NCI-H82 treated with DMSO at 0.1 percent for 48 hours (cell line): ENCODE measurements around the gene FNBP1L.
"Not testable (repeated sequence)": the region's sequence is repeated elsewhere in the genome, so short reads cannot be mapped to it uniquely, and the experiment has no call there.

Source experiments
- DNase-seq: peaks from one replicate; lab custom pipeline; 2025; ENCODE audit not compliant: unreplicated experiment; lab: John Stamatoyannopoulos, UW

Gene FNBP1L

DNA sequence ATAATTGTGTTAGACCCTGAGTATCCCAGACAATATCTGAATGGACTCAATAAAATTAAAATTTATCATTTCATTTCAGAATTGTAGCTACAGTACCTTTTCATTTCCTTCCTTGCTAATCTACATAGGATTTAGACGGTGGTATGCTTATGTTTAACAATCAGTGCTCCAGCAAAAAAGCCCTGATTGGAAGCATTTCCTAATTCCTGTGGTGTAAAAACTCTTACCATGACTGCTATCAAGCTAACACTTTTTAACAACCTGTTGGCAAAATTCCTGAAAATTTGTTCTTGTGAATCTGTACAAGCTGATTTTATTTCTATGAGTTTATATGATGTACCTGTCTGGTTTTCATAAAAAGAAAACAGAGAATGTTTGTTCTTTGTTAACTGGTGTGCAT, 5.2 kb upstream of the FNBP1L start:
- DNase-seq = no peak

DNA sequence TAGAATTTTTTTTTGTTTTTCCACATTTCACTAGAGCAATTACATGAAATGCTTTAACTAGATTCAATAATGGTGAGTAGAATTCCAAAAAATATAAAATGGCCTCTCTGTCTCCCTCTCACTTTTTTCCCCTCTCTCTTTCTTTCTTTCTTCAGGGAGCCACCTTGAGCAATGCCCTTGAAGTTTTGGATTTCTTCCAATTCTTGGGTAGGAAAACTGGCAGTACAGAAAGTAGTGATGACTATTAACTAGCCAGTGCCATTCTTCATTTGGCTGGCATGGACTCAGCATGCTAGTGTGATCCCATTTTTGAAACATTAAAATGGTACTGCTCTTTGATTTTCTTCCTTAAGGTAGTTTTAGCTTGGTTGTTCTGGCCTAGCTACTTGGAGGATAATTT, 4.5 kb upstream of the FNBP1L start:
- DNase-seq = no peak

DNA sequence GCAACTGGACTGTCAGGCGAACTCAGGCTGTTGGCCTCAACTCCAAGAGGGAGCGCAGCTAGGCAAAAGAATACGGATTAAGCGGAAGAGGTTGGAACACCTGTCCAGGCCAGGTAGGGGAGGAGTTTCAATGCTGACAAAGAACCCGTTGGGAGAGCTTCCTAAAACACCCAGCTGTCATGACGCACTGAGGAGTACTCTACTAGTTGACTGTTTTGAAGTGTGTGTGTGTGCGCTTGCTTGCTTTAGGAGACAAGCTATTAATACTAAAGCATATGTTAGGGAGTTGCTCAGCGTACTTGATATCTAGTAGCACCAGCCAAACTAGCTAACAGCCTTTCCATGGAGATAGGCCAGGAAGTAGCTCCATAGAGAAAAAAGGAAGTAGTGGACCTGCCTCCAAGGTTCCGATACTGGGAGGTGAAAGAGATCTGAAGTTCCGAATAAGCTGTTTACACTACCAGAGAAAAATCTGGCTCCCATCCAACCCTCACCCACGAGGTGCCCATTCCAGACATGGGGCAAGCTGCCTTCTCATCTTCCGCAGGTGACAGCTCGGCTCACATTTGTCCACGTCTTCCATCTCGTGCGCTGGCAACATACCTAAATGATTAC, 974 bp upstream of the FNBP1L start:
- DNase-seq = no peak

DNA sequence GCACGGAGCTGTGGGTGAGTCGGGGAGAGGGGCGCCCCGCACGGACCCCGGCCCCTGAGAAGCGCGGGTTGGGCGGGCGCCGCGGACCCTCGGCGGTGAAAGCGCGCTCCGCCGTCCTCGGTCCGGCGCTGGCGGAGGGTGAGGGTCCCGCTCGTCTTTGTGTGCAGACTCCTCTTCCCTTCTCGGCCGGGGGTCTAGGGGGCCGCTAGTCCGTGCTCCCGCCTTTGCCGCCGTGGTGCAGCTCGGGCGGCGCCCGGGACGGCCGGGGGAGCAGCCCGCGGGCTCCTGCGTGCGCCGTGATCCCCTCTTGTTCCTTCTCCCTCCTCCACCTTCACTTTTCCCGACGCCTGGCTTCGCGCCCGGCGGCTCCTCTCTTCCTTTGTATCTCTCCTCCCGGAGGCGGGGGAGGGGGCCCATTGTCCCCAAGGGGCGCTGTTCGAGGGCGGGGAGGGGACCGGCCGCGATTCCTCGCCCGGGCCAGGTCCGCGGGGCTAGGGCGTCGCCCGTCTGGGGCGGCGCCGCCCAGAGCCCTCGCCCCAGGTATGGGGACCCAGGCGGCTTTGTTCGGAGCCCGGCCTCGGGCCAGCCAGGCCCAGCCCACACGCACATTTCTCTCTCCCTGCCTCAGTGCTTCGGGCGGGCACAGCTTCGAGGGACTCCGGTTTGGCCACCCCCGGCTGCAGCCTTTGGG, 519 bp downstream of the FNBP1L start:
- DNase-seq = no peak

DNA sequence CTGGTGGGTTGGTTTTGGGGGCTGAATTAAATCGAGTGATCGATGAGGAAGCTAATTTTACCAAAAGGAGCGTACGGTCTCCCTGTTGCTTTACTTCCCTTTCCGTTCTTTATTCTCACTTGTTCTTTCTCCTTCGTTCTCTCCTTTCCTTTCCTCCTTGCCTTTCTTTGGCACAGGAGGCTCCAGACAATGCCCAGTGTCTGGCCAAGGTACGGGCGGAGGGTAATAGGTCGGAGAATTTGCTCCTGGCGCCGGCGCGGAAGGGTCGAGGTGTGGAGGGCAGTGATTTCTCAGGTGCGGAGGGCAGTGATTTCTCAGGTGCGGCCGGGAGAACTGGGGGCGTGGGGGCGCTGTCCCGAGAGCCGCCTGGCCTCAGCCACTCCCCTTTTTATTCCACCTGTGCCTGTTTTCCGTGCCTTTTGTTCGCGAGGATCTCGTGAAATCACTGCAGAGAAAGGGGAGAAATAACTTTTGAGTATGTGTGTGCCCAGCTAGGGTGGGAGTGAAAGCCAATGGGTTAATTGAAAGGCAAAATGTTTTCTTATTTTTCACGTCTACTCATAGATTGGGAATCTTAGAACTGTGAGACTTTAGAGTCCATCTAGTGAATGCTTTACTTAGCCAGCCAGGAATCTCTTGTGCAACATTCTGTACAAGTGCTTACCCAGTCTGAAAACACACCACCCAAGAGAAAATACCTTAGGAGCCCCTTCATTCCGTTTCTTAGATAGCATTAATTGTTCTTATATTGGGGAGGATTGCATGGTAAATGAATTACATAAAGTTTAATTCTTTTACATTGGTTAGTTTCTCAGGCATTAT, 1.3 kb downstream of the FNBP1L start:
- no peak for DNase-seq

DNA sequence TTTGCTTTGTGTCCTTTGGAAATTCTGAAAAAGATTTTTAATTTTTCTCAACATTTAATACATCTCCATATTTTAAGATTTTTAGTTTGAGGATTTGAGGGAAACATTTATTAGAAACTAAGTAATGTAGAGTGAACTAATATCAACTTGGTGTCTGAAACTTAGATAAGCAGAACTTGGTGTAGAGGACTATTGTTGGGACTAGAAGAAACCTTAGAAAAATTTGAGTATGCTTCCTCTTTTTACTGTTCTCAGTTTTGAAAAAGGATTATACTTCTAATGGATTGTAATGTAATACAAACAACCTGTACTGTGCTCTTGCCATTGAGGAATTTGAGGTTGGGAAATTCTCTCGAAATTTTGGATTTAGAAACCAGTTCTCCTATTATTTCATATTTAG, 2.4 kb downstream of the FNBP1L start:
- DNase-seq = no peak

DNA sequence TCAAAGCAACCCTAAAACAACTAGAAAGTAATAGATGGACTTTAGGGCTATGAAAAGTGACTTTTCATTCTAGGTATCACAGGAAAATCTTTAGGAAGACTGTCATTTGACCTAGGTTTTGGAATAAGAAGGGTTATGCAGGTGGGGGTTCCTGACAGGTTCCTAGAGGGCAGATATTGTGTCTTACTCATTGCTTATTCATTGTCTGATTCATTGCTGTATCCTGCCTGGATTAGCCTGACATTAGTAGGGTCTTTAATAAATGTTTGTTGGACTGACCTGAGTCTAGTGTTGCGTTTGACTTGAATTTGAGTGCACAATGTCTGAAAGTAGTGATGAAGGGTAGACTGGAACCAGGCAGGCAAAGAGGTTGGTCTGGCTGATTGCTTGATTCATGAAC, 6.0 kb downstream of the FNBP1L start:
- no peak for DNase-seq

DNA sequence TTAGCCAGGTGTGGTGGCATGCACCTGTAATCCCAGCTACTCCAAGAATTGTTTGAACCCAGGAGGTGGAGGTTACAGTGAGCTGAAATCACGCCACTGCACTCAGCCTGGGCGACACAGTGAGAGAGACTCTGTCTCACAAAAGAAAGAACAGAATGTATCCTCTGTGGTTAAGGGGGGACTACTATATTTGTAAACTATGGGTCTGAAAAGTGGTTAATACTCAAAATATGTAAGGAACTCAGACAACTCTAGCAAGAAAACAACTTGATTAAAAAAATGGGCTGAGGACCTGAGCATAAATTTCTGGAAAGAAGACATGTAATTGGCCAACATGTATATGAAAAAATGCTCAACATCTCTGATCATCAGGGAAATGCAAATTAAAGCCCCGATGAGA, 11.2 kb downstream of the FNBP1L start:
- no peak for DNase-seq

DNA sequence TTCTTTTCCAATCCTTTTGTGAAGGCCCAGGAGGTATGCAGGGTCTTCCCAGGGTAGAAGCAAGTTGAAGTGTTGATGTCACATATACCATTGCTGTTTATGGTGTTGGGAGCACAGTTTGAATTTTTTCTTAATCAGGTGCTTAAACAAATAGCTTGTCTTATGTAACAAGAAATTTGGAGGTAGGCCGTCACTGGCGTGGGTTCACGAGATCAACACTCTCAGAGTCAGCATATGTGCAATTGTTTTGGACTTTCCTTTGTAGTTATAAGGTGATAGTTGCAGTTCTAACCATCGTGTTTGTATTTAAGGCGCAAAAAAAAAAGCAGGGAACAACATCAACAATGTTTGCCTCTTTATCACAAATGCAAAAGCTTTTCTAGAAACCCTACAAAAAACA, 13.3 kb downstream of the FNBP1L start:
- no peak for DNase-seq

DNA sequence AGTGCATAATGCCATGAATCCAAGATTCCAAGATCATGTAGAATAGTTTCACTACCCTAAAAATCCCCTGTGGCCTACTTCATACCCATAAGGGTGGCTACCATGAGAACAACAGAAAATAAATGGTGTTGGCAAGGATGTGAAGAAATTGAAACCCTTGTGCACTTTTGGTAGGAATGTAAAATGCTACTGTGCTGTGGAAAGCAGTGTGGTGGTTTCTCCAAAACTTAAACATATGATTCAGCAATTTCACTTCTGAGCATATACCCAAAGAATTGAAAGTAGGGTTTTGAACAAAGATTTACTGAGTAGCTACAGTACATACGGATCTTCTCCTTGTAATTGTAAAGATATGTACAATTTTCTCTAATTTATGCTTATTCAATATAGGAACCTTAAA, 16.0 kb downstream of the FNBP1L start:
- DNase-seq = no peak

DNA sequence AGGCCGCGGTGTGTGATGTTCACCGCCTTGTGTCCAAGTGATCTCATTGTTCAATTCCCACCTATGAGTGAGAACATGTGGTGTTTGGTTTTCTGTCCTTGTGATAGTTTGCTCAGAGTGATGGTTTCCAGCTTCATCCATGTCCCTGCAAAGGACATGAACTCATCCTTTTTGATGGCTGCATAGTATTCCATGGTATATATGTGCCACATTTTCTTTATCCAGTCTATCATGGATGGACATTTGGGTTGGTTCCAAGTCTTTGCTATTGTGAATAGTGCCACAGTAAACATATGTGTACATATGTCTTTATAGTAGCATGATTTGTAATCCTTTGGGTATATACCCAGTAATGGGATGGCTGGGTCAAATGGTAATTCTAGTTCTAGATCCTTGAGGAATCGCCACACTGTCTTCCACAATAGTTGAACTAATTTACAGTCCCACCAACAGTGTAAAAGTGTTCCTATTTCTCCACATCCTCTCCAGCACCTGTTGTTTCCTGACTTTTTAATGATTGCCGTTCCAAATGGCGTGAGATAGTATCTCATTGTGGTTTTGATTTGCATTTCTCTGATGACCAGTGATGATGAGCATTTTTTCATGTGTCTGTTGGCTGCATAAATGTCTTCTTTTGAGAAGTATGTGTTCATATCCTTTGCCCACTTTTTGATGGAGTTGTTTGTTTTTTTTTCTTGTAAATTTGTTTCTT, 17.6 kb downstream of the FNBP1L start:
- not testable (repeated sequence) for DNase-seq

DNA sequence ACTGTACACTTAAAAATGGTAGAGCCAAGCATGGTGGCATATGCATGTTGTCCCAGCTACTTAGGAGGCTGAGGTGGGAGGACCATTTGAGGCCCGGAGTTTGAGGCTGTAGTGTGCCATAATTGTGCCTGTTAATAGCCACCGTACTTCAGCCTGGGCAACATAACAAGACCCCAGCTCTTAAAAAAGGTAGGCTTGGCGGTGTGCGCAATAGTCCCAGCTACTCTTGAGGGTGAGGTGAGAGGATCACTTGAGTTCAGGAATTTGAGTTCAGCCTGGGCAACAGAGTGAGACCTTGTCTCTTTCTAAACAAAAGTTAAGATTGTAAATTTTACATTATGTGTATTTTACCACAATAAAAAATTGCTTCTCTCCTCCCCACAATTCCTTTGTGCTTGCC, 19.7 kb downstream of the FNBP1L start:
- DNase-seq = no peak

DNA sequence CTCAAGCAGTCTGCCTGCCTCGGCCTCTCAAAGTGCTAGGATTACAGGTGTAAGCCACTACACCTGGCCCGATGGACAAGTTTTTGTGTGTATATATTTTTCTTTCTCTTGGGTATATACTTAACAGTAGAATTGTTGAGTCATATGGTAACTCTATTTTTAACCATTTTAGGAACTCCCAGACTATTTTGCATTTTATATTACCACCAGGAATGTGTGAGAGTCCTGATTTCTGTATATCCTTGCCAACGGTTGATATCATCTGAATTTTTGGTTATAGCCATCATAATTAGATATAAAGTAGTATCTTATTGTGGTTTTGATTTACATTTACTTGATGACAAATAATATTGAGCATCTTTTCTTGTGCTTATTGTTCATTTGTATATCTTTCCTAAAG, 20.7 kb downstream of the FNBP1L start:
- DNase-seq = no peak

DNA sequence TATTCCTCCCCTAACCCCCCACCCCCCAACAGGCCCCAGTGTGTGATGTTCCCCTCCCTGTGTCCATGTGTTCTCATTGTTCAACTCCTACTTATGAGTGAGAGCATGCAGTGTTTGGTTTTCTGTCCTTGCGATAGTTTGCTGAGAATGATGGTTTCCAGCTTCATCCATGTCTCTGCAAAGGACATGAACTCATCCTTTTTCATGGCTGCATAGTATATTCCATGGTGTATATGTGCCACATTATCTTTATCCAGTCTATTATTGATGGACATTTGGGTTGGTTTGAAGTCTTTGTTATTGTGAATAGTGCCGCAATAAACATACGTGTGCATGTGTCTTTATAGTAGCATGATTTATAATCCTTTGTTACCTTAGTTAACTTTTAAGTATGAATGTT, 21.3 kb downstream of the FNBP1L start:
- not testable (repeated sequence) for DNase-seq

DNA sequence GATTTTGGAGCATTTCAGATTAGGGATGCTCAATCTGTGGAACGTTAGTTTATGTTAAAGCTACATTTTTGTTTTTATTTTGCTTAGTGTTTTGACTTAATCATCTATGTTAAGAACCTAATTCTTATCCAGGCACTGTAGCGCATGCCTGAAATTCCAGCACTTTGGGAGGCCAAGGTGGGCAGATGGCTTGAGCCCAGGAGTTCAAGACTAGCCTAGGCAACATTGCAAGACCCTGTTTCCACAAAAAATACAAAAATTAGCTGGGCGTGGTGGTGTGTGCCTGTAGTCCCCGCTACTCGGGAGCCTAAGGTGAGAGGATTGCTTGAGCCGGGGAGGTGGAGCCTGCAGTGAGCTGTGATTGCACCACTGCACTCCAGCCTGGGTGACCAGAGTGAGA, 23.4 kb downstream of the FNBP1L start:
- no peak for DNase-seq

DNA sequence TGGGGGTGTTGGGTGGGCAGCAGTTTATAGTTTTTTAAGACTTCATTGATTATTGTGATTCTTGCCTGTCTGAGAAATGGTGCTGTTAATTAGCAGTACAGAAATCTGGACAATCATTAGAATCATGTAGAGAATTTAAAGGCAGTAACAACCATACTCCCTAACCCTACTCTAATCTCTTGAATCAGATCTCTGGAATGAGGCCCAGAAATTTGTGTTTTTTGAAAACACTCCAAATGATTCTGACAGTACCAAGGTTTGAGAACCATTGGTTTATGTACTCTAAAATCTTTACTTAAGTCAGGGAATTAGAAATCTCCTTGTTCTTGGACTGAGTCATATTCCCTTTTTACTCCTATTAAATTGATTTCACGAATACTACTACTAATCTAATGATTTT, 24.0 kb downstream of the FNBP1L start:
- DNase-seq = no peak

DNA sequence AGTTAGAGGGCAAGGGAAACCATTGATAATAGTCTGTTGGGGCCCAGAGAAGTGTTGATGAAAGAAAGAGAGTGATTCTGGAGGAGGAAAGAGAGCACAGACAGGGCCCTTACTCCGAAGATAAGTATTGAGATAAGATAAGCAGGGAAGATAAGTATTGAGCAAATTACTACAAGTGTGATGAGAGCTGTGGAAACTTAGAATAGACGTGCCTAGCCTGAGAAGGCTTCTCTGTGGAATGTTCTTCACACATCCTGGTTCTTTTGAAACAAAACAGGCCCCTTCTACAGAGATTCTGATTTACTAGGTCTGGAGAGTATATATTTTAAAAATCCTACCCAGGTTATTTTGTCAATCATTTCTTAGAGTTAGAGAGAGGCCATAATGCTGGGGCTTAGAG, 26.4 kb downstream of the FNBP1L start:
- DNase-seq = no peak

DNA sequence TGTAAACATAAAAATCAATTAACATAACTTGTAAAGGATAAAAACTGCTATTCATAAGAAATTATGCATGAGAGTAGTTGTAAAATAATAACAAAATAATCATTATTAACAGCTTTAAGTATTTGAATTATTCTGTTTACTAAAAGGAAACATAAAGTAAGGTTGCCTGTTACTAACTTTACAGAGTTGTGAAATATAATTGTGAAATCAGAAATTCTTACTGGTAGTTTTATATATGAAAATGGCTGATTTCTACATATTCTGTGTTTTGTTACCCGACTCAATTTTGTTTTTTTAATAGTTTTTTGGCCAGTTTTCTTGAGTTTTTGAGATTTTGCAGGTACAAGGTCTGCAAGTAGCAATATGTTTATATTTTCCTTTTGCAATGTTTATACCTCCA, 27.8 kb downstream of the FNBP1L start:
- no peak for DNase-seq

DNA sequence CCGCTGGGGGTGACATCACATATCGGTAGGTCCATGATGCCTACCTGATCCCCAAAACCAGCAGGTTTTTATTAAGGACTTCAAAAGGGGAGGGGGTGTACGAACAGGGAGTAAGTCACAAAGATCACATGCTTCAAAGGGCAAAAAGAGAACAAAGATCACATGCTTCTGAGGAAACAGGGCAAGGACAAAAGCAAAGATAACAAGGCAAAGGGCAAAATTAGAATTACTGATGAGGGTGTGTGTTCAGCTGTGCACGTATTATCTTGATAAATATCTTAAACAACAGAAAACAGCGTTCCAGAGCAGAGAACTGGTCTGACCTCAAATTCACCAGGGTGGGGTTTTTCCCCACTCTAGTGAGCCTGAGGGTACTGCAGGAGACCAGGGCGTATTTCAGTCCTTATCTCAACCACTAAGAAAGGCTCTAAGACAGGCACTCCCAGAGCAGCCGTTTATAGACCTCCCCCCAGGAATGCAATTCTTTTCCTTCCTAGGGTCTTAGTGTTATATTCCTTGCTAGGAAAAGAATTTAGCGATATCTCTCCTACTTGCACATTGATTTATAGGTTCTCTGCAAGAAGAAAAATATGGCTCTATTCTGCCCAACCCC, 31.3 kb downstream of the FNBP1L start:
- not testable (repeated sequence) for DNase-seq

DNA sequence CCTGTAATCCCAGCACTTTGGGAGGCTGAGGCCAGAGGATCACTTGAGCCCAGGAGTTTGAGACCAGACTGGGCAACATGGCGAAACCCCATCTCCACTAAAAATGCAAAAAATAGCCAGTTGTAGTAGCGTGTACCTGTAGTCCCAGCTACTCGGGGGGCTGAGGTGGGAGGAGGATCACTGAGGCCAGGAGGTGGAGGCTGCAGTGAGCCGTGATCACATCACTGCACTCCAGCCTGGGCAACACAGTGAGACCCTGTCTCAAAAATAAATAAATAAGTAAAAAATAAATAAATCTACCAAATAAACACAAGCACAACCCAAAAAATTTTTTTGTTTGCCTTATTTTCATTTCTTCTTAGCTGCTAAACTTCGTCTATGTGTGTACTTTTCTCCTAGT, 34.0 kb downstream of the FNBP1L start:
- DNase-seq = not testable (repeated sequence)

DNA sequence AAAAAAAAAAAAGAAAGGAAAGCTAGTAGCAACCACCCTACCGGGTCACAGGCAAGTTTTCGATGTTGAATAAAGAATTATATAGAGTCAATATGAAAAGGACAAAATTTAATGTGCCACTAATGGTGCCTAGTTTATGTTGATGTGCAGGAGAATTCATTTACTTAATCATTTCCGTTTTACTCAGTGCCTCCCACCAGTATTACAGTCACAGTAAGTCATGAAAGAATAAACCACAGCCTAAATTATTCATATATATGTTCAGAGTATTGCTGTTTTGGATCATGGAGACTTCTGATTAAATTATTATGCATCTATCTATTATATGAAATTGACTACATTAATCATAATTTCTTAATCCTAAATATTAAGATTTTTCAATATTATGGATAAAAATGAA, 35.3 kb downstream of the FNBP1L start:
- DNase-seq = no peak
